Body of pancreas (tissue), 4 donors: Measurements from ENCODE around the gene TESPA1.

Source experiments
- POLR2A ChIP-seq, 3 donors: fragments of 450-650 bp; IDR thresholded peaks; one replicate each; pipeline ENCODE4 v1.6.1; 2016; ENCODE audit warnings: antibody characterized with exemption in 3 of 3, mild to moderate bottlenecking in 2 of 3
- TF ChIP-seq, protein P1 (sequence below), 7 experiments: fragments of 450-650 bp in 4 of 7; fragments of 200-600 bp in 3 of 7; sonication (generic) in 3 of 7; IDR thresholded peaks; one replicate each; pipeline ENCODE4 v1.5.1; 2016 to 2019; ENCODE audit warnings: antibody characterized with exemption in 7 of 7

DNA sequence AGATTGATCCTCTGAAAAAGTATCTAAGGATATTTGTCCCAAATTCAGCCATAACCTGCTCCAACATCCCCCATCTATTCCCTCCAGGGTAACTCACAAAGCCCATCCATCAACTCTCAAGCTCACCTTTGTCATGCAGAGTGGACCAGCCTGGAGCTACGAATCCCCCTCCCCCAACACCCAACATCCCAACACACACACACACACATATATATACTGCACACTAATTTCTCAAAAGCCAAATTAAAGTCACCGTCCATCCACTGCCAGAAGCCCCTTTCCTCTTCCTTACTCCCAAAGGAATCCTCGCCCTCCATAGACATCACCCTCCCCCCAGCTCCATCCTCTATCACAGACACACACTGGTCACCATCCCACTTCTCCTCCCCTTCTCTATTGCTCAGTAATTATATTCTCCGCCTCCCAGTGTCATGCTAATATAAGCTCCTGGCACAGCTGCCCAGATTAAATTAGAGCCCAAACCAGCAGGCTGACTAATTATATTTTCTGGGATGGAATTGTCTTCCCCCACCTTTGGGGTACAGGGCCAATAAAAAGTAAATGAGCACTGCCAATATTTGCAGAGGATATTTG is 13.5 kb upstream of the TESPA1 start:
- TF ChIP-seq, protein P1, sequence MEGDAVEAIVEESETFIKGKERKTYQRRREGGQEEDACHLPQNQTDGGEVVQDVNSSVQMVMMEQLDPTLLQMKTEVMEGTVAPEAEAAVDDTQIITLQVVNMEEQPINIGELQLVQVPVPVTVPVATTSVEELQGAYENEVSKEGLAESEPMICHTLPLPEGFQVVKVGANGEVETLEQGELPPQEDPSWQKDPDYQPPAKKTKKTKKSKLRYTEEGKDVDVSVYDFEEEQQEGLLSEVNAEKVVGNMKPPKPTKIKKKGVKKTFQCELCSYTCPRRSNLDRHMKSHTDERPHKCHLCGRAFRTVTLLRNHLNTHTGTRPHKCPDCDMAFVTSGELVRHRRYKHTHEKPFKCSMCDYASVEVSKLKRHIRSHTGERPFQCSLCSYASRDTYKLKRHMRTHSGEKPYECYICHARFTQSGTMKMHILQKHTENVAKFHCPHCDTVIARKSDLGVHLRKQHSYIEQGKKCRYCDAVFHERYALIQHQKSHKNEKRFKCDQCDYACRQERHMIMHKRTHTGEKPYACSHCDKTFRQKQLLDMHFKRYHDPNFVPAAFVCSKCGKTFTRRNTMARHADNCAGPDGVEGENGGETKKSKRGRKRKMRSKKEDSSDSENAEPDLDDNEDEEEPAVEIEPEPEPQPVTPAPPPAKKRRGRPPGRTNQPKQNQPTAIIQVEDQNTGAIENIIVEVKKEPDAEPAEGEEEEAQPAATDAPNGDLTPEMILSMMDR (IDR thresholded peaks at IDR 0.05), result no peak
- TF ChIP-seq POLR2A (IDR thresholded peaks at IDR 0.05), result no peak
